Smooth muscle cell (in vitro differentiated cells): ENCODE data around the gene AQP12B. TPM values are rescaled to one million over a fixed set of nuclear protein-coding genes. Genes with fewer than 3 reads are reported as not detected.
"Not testable (repeated sequence)": the region's sequence is repeated elsewhere in the genome, so short reads cannot be mapped to it uniquely, and the experiment has no call there.

Source experiments
- DNase-seq: peaks from one replicate; lab custom pipeline; 2025; ENCODE audit not compliant: unreplicated experiment; lab: John Stamatoyannopoulos, UW
- H2AFZ ChIP-seq: fragments of 200-600 bp; sonication (generic); 2 replicates; pipeline ENCODE4 v1.6.0; 2016; ENCODE audit warnings: antibody characterized with exemption, low read depth, mild to moderate bottlenecking
- H3F3A ChIP-seq: fragments of 200-600 bp; sonication (generic); 2 replicates; pipeline ENCODE4 v1.6.0; 2017; ENCODE audit warnings: antibody characterized with exemption, low read depth
- H3K27ac ChIP-seq: fragments of 200-600 bp; sonication (generic); 2 replicates; pipeline ENCODE4 v1.5.1; 2016; ENCODE audit warnings: low read depth, mild to moderate bottlenecking
- H3K27me3 ChIP-seq: fragments of 200-600 bp; sonication (generic); 2 replicates; pipeline ENCODE4 v1.6.1; 2016; ENCODE audit warnings: low read depth, mild to moderate bottlenecking
- H3K36me3 ChIP-seq: fragments of 200-600 bp; sonication (generic); 2 replicates; pipeline ENCODE4 v1.5.1; 2016; ENCODE audit warnings: low read depth
- H3K4me1 ChIP-seq: fragments of 200-600 bp; sonication (generic); 2 replicates; pipeline ENCODE4 v1.5.1; 2016; ENCODE audit warnings: low read depth
- H3K4me2 ChIP-seq: fragments of 200-600 bp; sonication (generic); 2 replicates; pipeline ENCODE4 v1.6.0; 2016; ENCODE audit warnings: mild to moderate bottlenecking
- H3K4me3 ChIP-seq: fragments of 200-600 bp; sonication (generic); 2 replicates; pipeline ENCODE4 v1.5.1; 2016; ENCODE audit warnings: mild to moderate bottlenecking
- H3K79me2 ChIP-seq: fragments of 200-600 bp; sonication (generic); 2 replicates; pipeline ENCODE4 v1.6.0; 2016; ENCODE audit warnings: low read depth, mild to moderate bottlenecking
- H3K9ac ChIP-seq: fragments of 200-600 bp; sonication (generic); 2 replicates; pipeline ENCODE4 v1.6.0; 2016; ENCODE audit warnings: low read depth
- H3K9me3 ChIP-seq: fragments of 200-600 bp; sonication (generic); replicated peaks from 2 replicates; pipeline ENCODE4 v1.5.1; 2016; ENCODE audit warnings: low read depth
- H4K20me1 ChIP-seq: fragments of 200-600 bp; sonication (generic); 2 replicates; pipeline ENCODE4 v1.6.0; 2016; ENCODE audit warnings: low read depth
- WGBS: methylation state at CpG from one replicate; pipeline ENCODE4 v1.1.7; 2016; ENCODE audit warnings: low lambda C conversion rate; 5-methylcytosine and 5-hydroxymethylcytosine counted together
- polyA plus RNA-seq: library from polyadenylated mRNA; unstranded; fragments of >200 nt; fragmentation: Nextera tagmentation; extraction: Ambion mirVana; gene quantifications from 2 replicates; pipeline ENCODE4 v1.2.1, GENCODE V29; 2016
- total RNA-seq: library from RNA; depleted of rRNA; stranded (reverse); fragments of >200 nt; gene quantifications from 2 replicates; pipeline ENCODE4 v1.2.3, GENCODE V29; 2014
- TF ChIP-seq, protein P1 (sequence below): fragments of 200-600 bp; sonication (generic); IDR thresholded peaks from 2 replicates; pipeline ENCODE4 v1.5.1; 2017; ENCODE audit warnings: borderline replicate concordance, mild to moderate bottlenecking, antibody characterized with exemption; ENCODE audit not compliant: insufficient read depth, poor library complexity, severe bottlenecking

The AQP12B gene, protein sequence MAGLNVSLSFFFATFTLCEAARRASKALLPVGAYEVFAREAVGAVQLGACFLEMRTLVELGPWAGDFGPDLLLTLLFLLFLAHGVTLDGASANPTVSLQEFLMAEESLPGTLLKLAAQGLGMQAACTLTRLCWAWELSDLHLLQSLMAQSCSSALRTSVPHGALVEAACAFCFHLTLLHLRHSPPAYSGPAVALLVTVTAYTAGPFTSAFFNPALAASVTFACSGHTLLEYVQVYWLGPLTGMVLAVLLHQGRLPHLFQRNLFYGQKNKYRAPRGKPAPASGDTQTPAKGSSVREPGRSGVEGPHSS
- total RNA-seq (not detected in 2 replicates), polyA plus RNA-seq (not detected in 2 replicates)

DNA sequence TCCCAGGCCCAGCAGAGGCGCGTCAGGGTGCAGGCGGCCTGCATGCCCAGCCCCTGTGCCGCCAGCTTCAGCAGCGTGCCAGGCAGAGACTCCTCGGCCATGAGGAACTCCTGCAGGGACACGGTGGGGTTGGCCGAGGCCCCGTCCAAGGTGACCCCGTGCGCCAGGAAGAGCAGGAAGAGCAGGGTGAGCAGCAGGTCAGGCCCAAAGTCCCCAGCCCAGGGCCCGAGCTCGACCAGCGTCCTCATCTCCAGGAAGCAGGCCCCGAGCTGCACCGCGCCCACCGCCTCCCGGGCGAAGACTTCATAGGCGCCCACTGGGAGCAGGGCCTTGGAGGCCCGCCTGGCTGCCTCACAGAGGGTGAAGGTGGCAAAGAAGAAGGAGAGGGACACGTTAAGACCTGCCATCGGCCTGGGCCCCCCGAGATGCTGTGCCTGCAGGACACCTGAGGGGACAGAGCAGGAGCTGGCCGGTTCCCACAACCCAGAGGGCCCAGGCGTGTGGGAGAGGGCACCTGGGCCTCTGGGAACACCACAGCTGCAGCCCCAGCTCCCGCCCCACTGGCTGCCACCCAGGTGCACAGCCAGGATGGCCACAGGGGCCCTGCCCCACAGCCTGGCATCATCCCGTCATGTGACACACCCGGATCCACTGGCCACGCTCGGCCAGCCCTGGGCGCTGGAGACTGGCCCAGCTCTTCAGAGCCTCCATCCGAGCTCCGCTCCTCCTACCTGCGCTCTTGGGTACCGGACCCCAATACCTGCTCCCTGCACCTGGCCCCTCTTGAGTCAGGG lies at the start of gene AQP12B:
Gene AQP12B, minus strand, starts transcription at position 455 of the 794 bp plus-strand sequence. Its CDS starts 48 bp downstream, at position 407.
- not testable (repeated sequence) for H3K9ac ChIP-seq, H3K4me2 ChIP-seq, H3K79me2 ChIP-seq, H3K9me3 ChIP-seq, H3K4me3 ChIP-seq, H3K27ac ChIP-seq, H3K4me1 ChIP-seq, H4K20me1 ChIP-seq, DNase-seq, H3K27me3 ChIP-seq, H3K36me3 ChIP-seq, H2AFZ ChIP-seq, H3F3A ChIP-seq
- WGBS: 92% methylated on average over 34 of the region's 37 CpGs

DNA sequence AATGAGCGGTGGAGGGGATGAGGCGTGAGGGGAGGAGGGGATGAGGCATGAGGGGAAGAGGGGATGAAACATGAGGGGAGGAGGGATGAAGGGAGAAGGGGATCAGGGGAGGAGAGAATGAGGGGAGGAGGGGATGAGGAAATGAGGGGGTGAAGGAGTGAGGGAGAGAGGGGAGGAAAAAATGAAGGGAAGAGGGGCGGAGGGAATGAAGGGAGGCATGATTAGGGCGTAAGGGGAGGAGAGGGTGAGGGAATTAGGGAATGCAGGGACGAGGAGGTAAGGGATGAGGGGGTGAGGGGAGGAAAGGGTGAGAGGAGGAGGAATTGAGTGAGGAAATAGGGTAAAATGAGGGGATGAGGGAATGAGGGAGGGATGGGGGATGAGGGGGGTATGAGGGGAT lies 49.5 kb upstream of the AQP12B start:
- no peak overlapping the region for H3K27ac ChIP-seq
- TF ChIP-seq, protein P1, sequence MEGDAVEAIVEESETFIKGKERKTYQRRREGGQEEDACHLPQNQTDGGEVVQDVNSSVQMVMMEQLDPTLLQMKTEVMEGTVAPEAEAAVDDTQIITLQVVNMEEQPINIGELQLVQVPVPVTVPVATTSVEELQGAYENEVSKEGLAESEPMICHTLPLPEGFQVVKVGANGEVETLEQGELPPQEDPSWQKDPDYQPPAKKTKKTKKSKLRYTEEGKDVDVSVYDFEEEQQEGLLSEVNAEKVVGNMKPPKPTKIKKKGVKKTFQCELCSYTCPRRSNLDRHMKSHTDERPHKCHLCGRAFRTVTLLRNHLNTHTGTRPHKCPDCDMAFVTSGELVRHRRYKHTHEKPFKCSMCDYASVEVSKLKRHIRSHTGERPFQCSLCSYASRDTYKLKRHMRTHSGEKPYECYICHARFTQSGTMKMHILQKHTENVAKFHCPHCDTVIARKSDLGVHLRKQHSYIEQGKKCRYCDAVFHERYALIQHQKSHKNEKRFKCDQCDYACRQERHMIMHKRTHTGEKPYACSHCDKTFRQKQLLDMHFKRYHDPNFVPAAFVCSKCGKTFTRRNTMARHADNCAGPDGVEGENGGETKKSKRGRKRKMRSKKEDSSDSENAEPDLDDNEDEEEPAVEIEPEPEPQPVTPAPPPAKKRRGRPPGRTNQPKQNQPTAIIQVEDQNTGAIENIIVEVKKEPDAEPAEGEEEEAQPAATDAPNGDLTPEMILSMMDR: no peak
- no CpG with 5 or more reads among the region's 5 CpGs for WGBS
- no peak for DNase-seq
- no peaks in the 10 kb centered on the region for H3K27me3 ChIP-seq
- H3K79me2 ChIP-seq: no peaks in the 10 kb centered on the region
- H3F3A ChIP-seq: no peaks in the 10 kb centered on the region
- H3K4me2 ChIP-seq: no peak overlapping the region
- H3K36me3 ChIP-seq: no peaks in the 10 kb centered on the region
- H2AFZ ChIP-seq: no peak overlapping the region
- H3K4me3 ChIP-seq: no peak overlapping the region
- H4K20me1 ChIP-seq: no peaks in the 10 kb centered on the region
- H3K9me3 ChIP-seq: no peaks in the 10 kb centered on the region
- H3K9ac ChIP-seq: no peak overlapping the region
- H3K4me1 ChIP-seq: no peaks in the 10 kb centered on the region

DNA sequence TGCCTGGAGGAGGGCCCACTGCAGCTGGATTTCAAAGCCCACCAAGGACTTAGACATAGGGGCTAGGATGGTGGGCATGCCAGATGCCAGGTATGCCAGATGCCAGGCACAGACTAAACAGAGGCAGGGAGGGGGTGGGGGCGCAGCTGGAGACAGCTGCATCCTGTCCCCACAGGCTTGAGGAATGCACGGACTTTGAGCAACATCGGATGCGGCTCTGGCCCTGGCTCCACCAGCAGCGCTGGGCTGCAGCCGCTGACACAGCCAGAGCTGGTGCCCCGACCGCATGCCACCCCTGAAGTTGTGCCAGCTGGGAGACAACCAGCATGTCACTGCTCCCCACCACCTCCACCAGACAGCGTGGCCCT lies 48.5 kb upstream of the AQP12B start:
- Histone ChIP-seq H3K4me3 (no peak overlapping the region), H3K27me3 (no peaks in the 10 kb centered on the region), H3K4me2 (no peak overlapping the region), H3F3A (no peaks in the 10 kb centered on the region), H3K9ac (no peak overlapping the region), H3K9me3 (no peaks in the 10 kb centered on the region), H3K36me3 (no peaks in the 10 kb centered on the region), H3K4me1 (no peaks in the 10 kb centered on the region), H3K79me2 (no peaks in the 10 kb centered on the region), H3K27ac (no peak overlapping the region), H4K20me1 (no peaks in the 10 kb centered on the region), H2AFZ (no peak overlapping the region)
- DNase-seq: no peak
- TF ChIP-seq, protein P1: no peak
- WGBS: 68% methylated on average over 4 of the region's 9 CpGs

DNA sequence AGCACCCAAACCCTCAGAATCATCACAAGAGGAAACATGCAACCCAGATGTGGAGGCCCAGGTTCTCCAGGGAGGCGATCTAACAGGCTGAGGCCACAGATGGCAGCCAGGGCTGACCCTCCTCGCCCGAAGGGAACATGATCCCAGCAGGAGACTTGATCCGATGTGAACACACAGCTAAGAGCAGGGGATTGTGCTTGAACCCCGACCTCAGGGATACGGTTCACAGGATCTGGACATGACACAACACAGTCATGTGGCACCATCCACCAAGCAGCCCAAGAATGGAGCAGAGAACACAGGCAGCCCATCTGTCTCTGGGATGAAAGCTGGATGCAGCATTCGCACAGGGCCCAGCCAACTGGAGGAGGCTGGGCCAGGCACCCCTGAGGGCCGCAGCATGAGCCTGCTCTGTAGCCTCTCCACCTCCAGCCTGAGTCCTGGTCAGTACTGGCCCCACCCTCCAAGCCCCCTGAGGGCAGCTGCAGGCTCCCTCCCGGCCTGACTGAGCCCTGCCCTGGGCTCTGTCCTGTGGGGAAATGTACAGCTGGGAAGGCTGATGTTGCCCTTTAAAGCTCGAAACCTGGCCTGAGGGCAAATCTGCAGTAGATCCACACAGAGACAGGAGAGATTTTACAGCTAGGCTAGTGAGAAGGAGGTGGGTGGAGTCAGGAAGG lies 48.0 kb upstream of the AQP12B start:
- no peaks in the 10 kb centered on the region for H4K20me1 ChIP-seq
- DNase-seq: no peak
- H3K4me3 ChIP-seq: no peak overlapping the region
- H3K9me3 ChIP-seq: no peaks in the 10 kb centered on the region
- 88% methylated on average over 9 of the region's 10 CpGs for WGBS
- H2AFZ ChIP-seq: no peak overlapping the region
- H3K4me2 ChIP-seq: no peak overlapping the region
- H3K27ac ChIP-seq: no peak overlapping the region
- no peaks in the 10 kb centered on the region for H3K79me2 ChIP-seq
- no peaks in the 10 kb centered on the region for H3K36me3 ChIP-seq
- no peaks in the 10 kb centered on the region for H3K27me3 ChIP-seq
- H3K9ac ChIP-seq: no peak overlapping the region
- no peaks in the 10 kb centered on the region for H3F3A ChIP-seq
- H3K4me1 ChIP-seq: no peaks in the 10 kb centered on the region
- TF ChIP-seq, protein P1: no peak
